ENCODE measurements around the gene DDOST. TPM values are rescaled to one million over a fixed set of nuclear protein-coding genes. Genes with fewer than 3 reads are reported as not detected.
A peak's percentile ranks its signal among the peaks of the same experiment; 100 is the strongest.

The DDOST gene
- total RNA-seq, 1 donor from 2014 or later, result 161 TPM

GRCh38 chr1:20648946-20649345, 12.2 kb downstream of the DDOST start:
- H3K36me3 ChIP-seq, result peaks cover 95% of the 10 kb centered on the region
- DNase-seq, result no peak
- no peak for ATAC-seq
- H3K9me3 ChIP-seq, result no peaks in the 10 kb centered on the region
- H3K27ac ChIP-seq, result no peak overlapping the region
- no peak for TF ChIP-seq CTCF (IDR thresholded peaks at IDR 0.05)
- no peaks in the 10 kb centered on the region for H3K27me3 ChIP-seq
- H3K4me1 ChIP-seq, result no peaks in the 10 kb centered on the region
- intact Hi-C loops (cut with DNase I), result no loop called here
- H3K4me3 ChIP-seq, result no peak overlapping the region

- intact Hi-C loops (cut with DNase I), result no loop called here
- no peak for TF ChIP-seq CTCF (IDR thresholded peaks at IDR 0.05)
- no peak for ATAC-seq
- Histone ChIP-seq H3K4me3 (no peak overlapping the region), H3K27ac (no peak overlapping the region), H3K9me3 (no peaks in the 10 kb centered on the region), H3K27me3 (no peaks in the 10 kb centered on the region), H3K36me3 (peaks cover 95% of the 10 kb centered on the region), H3K4me1 (no peaks in the 10 kb centered on the region)
- DNase-seq, result no peak
These were observed 12.7 kb downstream of the DDOST start for GRCh38 chr1:20648438-20648837.

- Histone ChIP-seq H3K4me1 (no peaks in the 10 kb centered on the region), H3K4me3 (no peak overlapping the region), H3K27me3 (no peaks in the 10 kb centered on the region), H3K36me3 (peaks cover 92% of the 10 kb centered on the region), H3K9me3 (no peaks in the 10 kb centered on the region), H3K27ac (no peak overlapping the region)
- ATAC-seq (no peak), DNase-seq (no peak)
- TF ChIP-seq CTCF (IDR thresholded peaks at IDR 0.05), result no peak
- intact Hi-C loops (cut with DNase I), result no loop called here
These were observed 15.8 kb downstream of the DDOST start for GRCh38 chr1:20645414-20645813.

- H3K27me3 ChIP-seq, result no peaks in the 10 kb centered on the region
- H3K4me1 ChIP-seq, result no peaks in the 10 kb centered on the region
- intact Hi-C loops (cut with DNase I), result loop anchor here (5.0 kb wide), 1 partner anchor 122 kb away; no protein-coding TSS in a partner anchor
- no peak for TF ChIP-seq CTCF (IDR thresholded peaks at IDR 0.05)
- no peak overlapping the region for H3K27ac ChIP-seq
- H3K9me3 ChIP-seq, result no peaks in the 10 kb centered on the region
- no peak overlapping the region for H3K4me3 ChIP-seq
- peaks cover 89% of the 10 kb centered on the region for H3K36me3 ChIP-seq
- no peak for ATAC-seq
- no peak for DNase-seq
These were observed 16.8 kb downstream of the DDOST start for GRCh38 chr1:20644416-20644815.

GRCh38 chr1:20643080-20643479, 18.1 kb downstream of the DDOST start:
- peak; percentile 7 for ATAC-seq
- no peak for TF ChIP-seq CTCF (IDR thresholded peaks at IDR 0.05)
- Histone ChIP-seq H3K9me3 (no peaks in the 10 kb centered on the region), H3K27me3 (no peaks in the 10 kb centered on the region), H3K4me3 (no peak overlapping the region), H3K4me1 (no peaks in the 10 kb centered on the region), H3K27ac (no peak overlapping the region), H3K36me3 (peaks cover 89% of the 10 kb centered on the region)
- DNase-seq, result no peak
- intact Hi-C loops (cut with DNase I), result loop anchor here (5.0 kb wide), 1 partner anchor 121 kb away; no protein-coding TSS in a partner anchor

GRCh38 chr1:20641975-20642374, 19.2 kb downstream of the DDOST start:
- Histone ChIP-seq H3K36me3 (peaks cover 90% of the 10 kb centered on the region), H3K27ac (no peak overlapping the region), H3K4me3 (no peak overlapping the region), H3K4me1 (no peaks in the 10 kb centered on the region), H3K9me3 (no peaks in the 10 kb centered on the region), H3K27me3 (no peaks in the 10 kb centered on the region)
- no peak for ATAC-seq
- intact Hi-C loops (cut with DNase I), result loop anchor here (5.0 kb wide), 1 partner anchor 120 kb away; no protein-coding TSS in a partner anchor
- no peak for DNase-seq
- no peak for TF ChIP-seq CTCF (IDR thresholded peaks at IDR 0.05)
